ENCODE measurements around the gene CLEC4F. TPM values are rescaled to one million over a fixed set of nuclear protein-coding genes. Genes with fewer than 3 reads are reported as not detected.

The CLEC4F gene
- polyA plus RNA-seq, 3 donors: 0.65 to 17.0 (median 2.3) TPM

- peaks cover 26 to 41% of the 10 kb centered on the region in 2 donors for H3K27me3 ChIP-seq (ENCODE audit: control insufficient read depth in 2 of 2, insufficient read depth in 2 of 2, low read length in 2 of 2)
- H4K20me1 ChIP-seq (ENCODE audit: insufficient read depth, low read length): no peaks in the 10 kb centered on the region
- H3K36me3 ChIP-seq (replicated peaks in 1 of 2; ENCODE audit: control insufficient read depth in 1 of 2, insufficient read depth in 2 of 2, low read length in 2 of 2): no peaks in the 10 kb centered on the region
- peak in 1 of 3 donors; percentile 17 for DNase-seq
- intact Hi-C loops (cut with micrococcal nuclease): loop anchor here (5.0 kb wide), 3 partner anchors 72 to 137 kb away; no protein-coding TSS in a partner anchor
- Mint-ChIP-seq H3K4me1 (peaks cover 15% of the 10 kb centered on the region), H3K27me3 (ENCODE audit: low read depth in 3 of 3) (peaks cover 16 to 37% (median 34%) of the 10 kb centered on the region in 3 donors), H3K36me3 (peaks cover 0 to 5% of the 10 kb centered on the region in 2 donors), H3K9me3 (peaks cover 0 to 6% (median 4%) of the 10 kb centered on the region in 7 donors), H3K4me3 (no peak overlapping the region), H3K27ac (no peak overlapping the region)
- H3K27ac ChIP-seq (ENCODE audit: low read depth in 1 of 2, low read length in 2 of 2): no peak overlapping the region
- WGBS (ENCODE audit: insufficient coverage): 0% methylated on average over 1 of the region's 7 CpGs
- TF ChIP-seq CTCF (IDR thresholded peaks at IDR 0.05): peak; percentile 21
- H3K79me2 ChIP-seq (ENCODE audit: insufficient read depth, low read length): no peaks in the 10 kb centered on the region
- H2AFZ ChIP-seq (ENCODE audit: insufficient read depth, low read depth, low read length, poor library complexity, severe bottlenecking): no peak overlapping the region
- H3K4me1 ChIP-seq (ENCODE audit: control insufficient read depth in 1 of 2, insufficient read depth in 2 of 2, low read length in 2 of 2): peaks cover 6 to 8% of the 10 kb centered on the region in 2 donors
- H3K9me3 ChIP-seq (replicated peaks in 1 of 2; ENCODE audit: control insufficient read depth in 1 of 2, insufficient read depth in 1 of 2, low read length in 2 of 2): no peaks in the 10 kb centered on the region
- H3K9ac ChIP-seq (ENCODE audit: insufficient read depth, low read length, poor library complexity, severe bottlenecking): no peak overlapping the region
- H3K4me2 ChIP-seq (replicated peaks; ENCODE audit: extremely low read depth, low read length, poor library complexity, severe bottlenecking): no peak overlapping the region
- H3K4me3 ChIP-seq (replicated peaks in 1 of 3; ENCODE audit: low read depth in 2 of 3, low read length in 3 of 3): no peak overlapping the region
Observed at GRCh38 chr2:70785137-70785911, 35.1 kb downstream of the CLEC4F start.

GRCh38 chr2:70784320-70784719 is 36.1 kb downstream of the CLEC4F start:
- Histone ChIP-seq H3K9me3 (replicated peaks in 1 of 2; ENCODE audit: control insufficient read depth in 1 of 2, insufficient read depth in 1 of 2, low read length in 2 of 2) (no peaks in the 10 kb centered on the region), H3K4me3 (replicated peaks in 1 of 3; ENCODE audit: low read depth in 2 of 3, low read length in 3 of 3) (no peak overlapping the region), H3K79me2 (ENCODE audit: insufficient read depth, low read length) (no peaks in the 10 kb centered on the region), H3K4me1 (ENCODE audit: control insufficient read depth in 1 of 2, insufficient read depth in 2 of 2, low read length in 2 of 2) (no peaks in the 10 kb centered on the region), H3K4me2 (replicated peaks; ENCODE audit: extremely low read depth, low read length, poor library complexity, severe bottlenecking) (no peak overlapping the region), H3K9ac (ENCODE audit: insufficient read depth, low read length, poor library complexity, severe bottlenecking) (no peak overlapping the region), H2AFZ (ENCODE audit: insufficient read depth, low read depth, low read length, poor library complexity, severe bottlenecking) (no peak overlapping the region), H3K27me3 (ENCODE audit: control insufficient read depth in 2 of 2, insufficient read depth in 2 of 2, low read length in 2 of 2) (peaks cover 21 to 34% of the 10 kb centered on the region in 2 donors), H3K27ac (ENCODE audit: low read depth in 1 of 2, low read length in 2 of 2) (no peak overlapping the region), H4K20me1 (ENCODE audit: insufficient read depth, low read length) (no peaks in the 10 kb centered on the region), H3K36me3 (replicated peaks in 1 of 2; ENCODE audit: control insufficient read depth in 1 of 2, insufficient read depth in 2 of 2, low read length in 2 of 2) (no peaks in the 10 kb centered on the region)
- Mint-ChIP-seq H3K36me3 (no peaks in the 10 kb centered on the region), H3K4me3 (no peak overlapping the region), H3K4me1 (peaks cover 5% of the 10 kb centered on the region), H3K27ac (no peak overlapping the region), H3K27me3 (ENCODE audit: low read depth in 3 of 3) (peaks cover 8 to 28% (median 24%) of the 10 kb centered on the region in 3 donors), H3K9me3 (peaks cover 0 to 2% (median 0%) of the 10 kb centered on the region in 7 donors)
- DNase-seq: no peak
- intact Hi-C loops (cut with micrococcal nuclease): loop anchor here in 1 of 2 donors (5.0 kb wide), 1 partner anchor 143 kb away; no protein-coding TSS in a partner anchor
- WGBS (ENCODE audit: insufficient coverage): no CpG with 5 or more reads among the region's 2 CpGs
- no peak for TF ChIP-seq CTCF (IDR thresholded peaks at IDR 0.05)

Data from CD14-positive monocyte (primary cell).